ENCODE results near the gene GALNT17.

DNA sequence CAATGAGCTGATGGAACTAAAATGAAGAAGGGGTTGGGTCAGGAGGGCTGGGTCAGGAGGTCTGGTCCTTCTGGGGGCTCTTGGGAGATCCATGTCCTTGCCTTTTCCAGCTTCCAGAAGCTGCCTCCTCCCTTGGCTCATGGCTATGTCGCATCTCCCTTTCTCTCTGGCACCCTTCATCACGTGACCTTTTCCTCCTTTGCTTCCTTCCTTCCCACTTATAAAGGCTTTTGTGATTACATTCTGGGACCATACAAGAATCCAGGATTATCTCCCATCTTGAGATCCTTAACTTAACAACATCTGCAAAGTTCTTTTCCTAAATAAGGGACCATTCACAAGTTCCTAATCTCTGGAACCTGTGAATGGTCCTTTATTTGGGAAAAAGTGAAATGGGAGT lies 290.2 kb downstream of the GALNT17 start:
- TF ChIP-seq, protein P1, sequence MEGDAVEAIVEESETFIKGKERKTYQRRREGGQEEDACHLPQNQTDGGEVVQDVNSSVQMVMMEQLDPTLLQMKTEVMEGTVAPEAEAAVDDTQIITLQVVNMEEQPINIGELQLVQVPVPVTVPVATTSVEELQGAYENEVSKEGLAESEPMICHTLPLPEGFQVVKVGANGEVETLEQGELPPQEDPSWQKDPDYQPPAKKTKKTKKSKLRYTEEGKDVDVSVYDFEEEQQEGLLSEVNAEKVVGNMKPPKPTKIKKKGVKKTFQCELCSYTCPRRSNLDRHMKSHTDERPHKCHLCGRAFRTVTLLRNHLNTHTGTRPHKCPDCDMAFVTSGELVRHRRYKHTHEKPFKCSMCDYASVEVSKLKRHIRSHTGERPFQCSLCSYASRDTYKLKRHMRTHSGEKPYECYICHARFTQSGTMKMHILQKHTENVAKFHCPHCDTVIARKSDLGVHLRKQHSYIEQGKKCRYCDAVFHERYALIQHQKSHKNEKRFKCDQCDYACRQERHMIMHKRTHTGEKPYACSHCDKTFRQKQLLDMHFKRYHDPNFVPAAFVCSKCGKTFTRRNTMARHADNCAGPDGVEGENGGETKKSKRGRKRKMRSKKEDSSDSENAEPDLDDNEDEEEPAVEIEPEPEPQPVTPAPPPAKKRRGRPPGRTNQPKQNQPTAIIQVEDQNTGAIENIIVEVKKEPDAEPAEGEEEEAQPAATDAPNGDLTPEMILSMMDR (IDR thresholded peaks at IDR 0.05), result no peak
- TF ChIP-seq POLR2A (IDR thresholded peaks at IDR 0.05), result no peak
